ENCODE data around the gene NOC2L.
"Not testable (repeated sequence)": the region's sequence is repeated elsewhere in the genome, so short reads cannot be mapped to it uniquely, and the experiment has no call there.

Gene NOC2L

GRCh38 chr1:963746-964525 is 4.9 kb upstream of the NOC2L start:
- no peak for DNase-seq (ENCODE audit: extremely low read depth in 1 of 2, low read depth in 1 of 2)

GRCh38 chr1:963301-963651 is 4.2 kb upstream of the NOC2L start:
- no peak for DNase-seq (ENCODE audit: extremely low read depth in 1 of 2, low read depth in 1 of 2)

- no peak for DNase-seq (ENCODE audit: extremely low read depth in 1 of 2, low read depth in 1 of 2)
Measured at GRCh38 chr1:962381-963300, 3.6 kb upstream of the NOC2L start.

GRCh38 chr1:961132-961669 is 2.1 kb upstream of the NOC2L start:
- DNase-seq (ENCODE audit: extremely low read depth in 1 of 2, low read depth in 1 of 2): no peak

GRCh38 chr1:960363-961131 is 1.5 kb upstream of the NOC2L start, which contains the start of gene KLHL17:
KLHL17 (plus strand) TSS chr1:960584; CDS start chr1:960694, 110 bp downstream.
- DNase-seq (ENCODE audit: extremely low read depth in 1 of 2, low read depth in 1 of 2): peak; percentile 30 to 71

GRCh38 chr1:959731-960362 is 791 bp upstream of the NOC2L start:
- no peak for DNase-seq (ENCODE audit: extremely low read depth in 1 of 2, low read depth in 1 of 2)

- DNase-seq (ENCODE audit: extremely low read depth in 1 of 2, low read depth in 1 of 2): no peak
Measured at GRCh38 chr1:956636-957035, 2.4 kb downstream of the NOC2L start.

GRCh38 chr1:955474-955873 is 3.6 kb downstream of the NOC2L start:
- DNase-seq (ENCODE audit: extremely low read depth in 1 of 2, low read depth in 1 of 2): no peak

- no peak for DNase-seq (ENCODE audit: extremely low read depth in 1 of 2, low read depth in 1 of 2)
Measured at GRCh38 chr1:954927-955326, 4.1 kb downstream of the NOC2L start.

- no peak for DNase-seq (ENCODE audit: extremely low read depth in 1 of 2, low read depth in 1 of 2)
Measured at GRCh38 chr1:953524-954320, 5.3 kb downstream of the NOC2L start.

GRCh38 chr1:952603-953002 is 6.5 kb downstream of the NOC2L start:
- DNase-seq (ENCODE audit: extremely low read depth in 1 of 2, low read depth in 1 of 2): no peak

GRCh38 chr1:952201-952600 is 6.9 kb downstream of the NOC2L start:
- no peak for DNase-seq (ENCODE audit: extremely low read depth in 1 of 2, low read depth in 1 of 2)

GRCh38 chr1:951364-951763 is 7.7 kb downstream of the NOC2L start:
- no peak for DNase-seq (ENCODE audit: extremely low read depth in 1 of 2, low read depth in 1 of 2)

- no peak for DNase-seq (ENCODE audit: extremely low read depth in 1 of 2, low read depth in 1 of 2)
Measured at GRCh38 chr1:950881-951280, 8.2 kb downstream of the NOC2L start.

- DNase-seq (ENCODE audit: extremely low read depth in 1 of 2, low read depth in 1 of 2): no peak
Measured at GRCh38 chr1:950268-950667, 8.8 kb downstream of the NOC2L start.

GRCh38 chr1:947958-948357 is 11.1 kb downstream of the NOC2L start:
- no peak for DNase-seq (ENCODE audit: extremely low read depth in 1 of 2, low read depth in 1 of 2)

GRCh38 chr1:946811-947210 is 12.2 kb downstream of the NOC2L start:
- DNase-seq (ENCODE audit: extremely low read depth in 1 of 2, low read depth in 1 of 2): not testable (repeated sequence)

GRCh38 chr1:945688-946556 is 13.1 kb downstream of the NOC2L start:
- DNase-seq (ENCODE audit: extremely low read depth in 1 of 2, low read depth in 1 of 2): no peak

Measured in activated CD8-positive, alpha-beta memory T cell treated with anti-CD3 and anti-CD28 coated beads for 1 hour (primary cell).